OCI-LY7 (cell line): ENCODE results near the gene BCL11A. TPM values are rescaled to one million over a fixed set of nuclear protein-coding genes. Genes with fewer than 3 reads are reported as not detected.

Experiments
- BruUV-seq: library from RNA; stranded (reverse); fragments of 400-500 nt; replicated peaks from 2 replicates; lab custom pipeline; 2021; lab: Mats Ljungman, UMichigan
- CTCF ChIA-PET: fragments of 300-600 bp; sonication (Branson Sonifier 250); formaldehyde crosslinking; loops from one replicate; lab custom pipeline; 2022; ENCODE audit warnings: antibody characterized with exemption; ENCODE audit not compliant: unreplicated experiment; lab: Charles Lee
- POLR2A ChIA-PET: fragments of 300-600 bp; sonication (Branson Sonifier 250); formaldehyde crosslinking; loops from one replicate; lab custom pipeline; 2022; ENCODE audit warnings: antibody characterized with exemption; lab: Charles Lee
- DNase-seq: peaks from one replicate; pipeline ENCODE4 v3.0.0-alpha.2; 2015; ENCODE audit warnings: low spot score
- H2AFZ ChIP-seq: fragments of 200-600 bp; sonication (generic), shearing (Covaris generic); 2 replicates; pipeline ENCODE4 v1.6.1; 2014; ENCODE audit warnings: mild to moderate bottlenecking, antibody characterized with exemption, low read length, moderate library complexity
- H3K27ac ChIP-seq: fragments of 200-600 bp; sonication (generic); 2 replicates; pipeline ENCODE4 v1.5.1; 2014; ENCODE audit warnings: mixed run types, low read depth, mild to moderate bottlenecking, moderate library complexity, low read length, inconsistent platforms; ENCODE audit not compliant: poor library complexity, severe bottlenecking
- H3K36me3 ChIP-seq: fragments of 200-600 bp; sonication (generic); 2 replicates; pipeline ENCODE4 v1.6.1; 2014; ENCODE audit warnings: mild to moderate bottlenecking, antibody characterized with exemption, low read length, moderate library complexity, mixed read lengths; ENCODE audit not compliant: insufficient read depth
- H3K4me1 ChIP-seq: fragments of 200-600 bp; sonication (generic); 2 replicates; pipeline ENCODE4 v1.5.1; 2014; ENCODE audit warnings: mild to moderate bottlenecking, low read length; ENCODE audit not compliant: insufficient read depth, poor library complexity, severe bottlenecking
- H3K4me2 ChIP-seq: fragments of 200-600 bp; sonication (generic); 2 replicates; pipeline ENCODE4 v1.6.1; 2014; ENCODE audit warnings: mild to moderate bottlenecking, low read length
- H3K4me3 ChIP-seq: fragments of 200-600 bp; sonication (generic); 2 replicates; pipeline ENCODE4 v1.5.1; 2014; ENCODE audit warnings: mild to moderate bottlenecking, low read depth, low read length; ENCODE audit not compliant: poor library complexity, severe bottlenecking
- H3K79me2 ChIP-seq: fragments of 200-600 bp; sonication (generic); 2 replicates; pipeline ENCODE4 v1.6.1; 2016; ENCODE audit warnings: low read depth, mild to moderate bottlenecking, low read length, moderate library complexity, mixed read lengths; ENCODE audit not compliant: insufficient read depth
- H3K9me2 ChIP-seq: fragments of 200-600 bp; sonication (generic); 2 replicates; pipeline ENCODE4 v1.6.1; 2016; ENCODE audit warnings: mild to moderate bottlenecking, low read length, mixed read lengths; ENCODE audit not compliant: insufficient read depth
- H3K9me3 ChIP-seq: fragments of 200-600 bp; sonication (generic); 2 replicates; pipeline ENCODE4 v1.6.1; 2014; ENCODE audit warnings: mild to moderate bottlenecking, mixed run types, low read length, mixed read lengths
- H4K20me1 ChIP-seq: fragments of 200-600 bp; sonication (generic); 2 replicates; pipeline ENCODE4 v1.6.1; 2014; ENCODE audit warnings: mild to moderate bottlenecking, antibody characterized with exemption, low read length, moderate library complexity, mixed read lengths; ENCODE audit not compliant: insufficient read depth
- CTCF ChIP-seq: fragments of 200-600 bp; sonication (generic); conservative IDR thresholded peaks from 2 replicates; pipeline ENCODE4 v1.5.1; 2014; ENCODE audit warnings: mild to moderate bottlenecking, antibody characterized with exemption, low read length, moderate library complexity, mixed read lengths
- EZH2phosphoT487 ChIP-seq: fragments of 200-600 bp; sonication (generic); IDR thresholded peaks from 2 replicates; pipeline ENCODE4 v1.6.1; 2018; ENCODE audit warnings: low read depth, borderline replicate concordance, mild to moderate bottlenecking, mixed run types, antibody characterized with exemption, low read length, moderate library complexity, mixed read lengths
- intact Hi-C: fragments of 100-400 bp; cut with micrococcal nuclease; formaldehyde crosslinking; loops from one replicate; pipeline ENCODE4 v1.10.0; 2022; ENCODE audit not compliant: unreplicated experiment
- total RNA-seq, 2 experiments: library from RNA; depleted of rRNA in 1 of 2; stranded (reverse); fragments of >200 nt in 1 of 2; shearing (Covaris generic) in 1 of 2; gene quantifications; 2 replicates each; pipeline ENCODE4 v1.2.3, GENCODE V29; 2014 to 2022

Gene BCL11A
- total RNA-seq, 2 experiments from 2014 or later = 64.3 to 167 TPM

GRCh38 chr2:60485055-60485454 lies 68.4 kb downstream of the BCL11A start:
- Histone ChIP-seq H3K4me1 (peaks cover 45% of the 10 kb centered on the region), H3K9me2 (no peaks in the 10 kb centered on the region), H4K20me1 (peaks cover 23% of the 10 kb centered on the region), H3K36me3 (peaks cover 82% of the 10 kb centered on the region), H2AFZ (no peak overlapping the region), H3K4me2 (peak overlapping the region; percentile 84), H3K9me3 (no peaks in the 10 kb centered on the region), H3K79me2 (peaks cover 80% of the 10 kb centered on the region), H3K27ac (peak overlapping the region; percentile 82), H3K4me3 (peak overlapping the region; percentile 51)
- POLR2A ChIA-PET = interaction anchor here (0.7 to 0.8 kb wide), 2 partner anchors 21 to 35 kb away, joined by 3 to 4 read pairs; no protein-coding TSS in a partner anchor
- intact Hi-C loops = loop anchor here (2.0 kb wide), 1 partner anchor 38 kb away; no protein-coding TSS in a partner anchor
- no TSS peak for BruUV-seq
- DNase-seq = no peak
- TF ChIP-seq EZH2phosphoT487 (no peak), CTCF (no peak)
- CTCF ChIA-PET = no interaction called here

- Histone ChIP-seq H3K36me3 (peaks cover 77% of the 10 kb centered on the region), H4K20me1 (peaks cover 18% of the 10 kb centered on the region), H3K4me1 (peaks cover 45% of the 10 kb centered on the region), H3K79me2 (peaks cover 80% of the 10 kb centered on the region), H3K9me2 (no peaks in the 10 kb centered on the region), H3K27ac (peak overlapping the region; percentile 82), H3K4me3 (peak overlapping the region; percentile 51), H3K4me2 (peak overlapping the region; percentile 84), H2AFZ (no peak overlapping the region), H3K9me3 (no peaks in the 10 kb centered on the region)
- BruUV-seq = no TSS peak
- peak; percentile 80 for DNase-seq
- TF ChIP-seq CTCF (peak; percentile 26; the same call in 1 of the 2 replicates), EZH2phosphoT487 (no peak)
- intact Hi-C loops = loop anchor here (1.0 to 5.0 kb wide), 4 partner anchors 37 to 130 kb away; no protein-coding TSS in a partner anchor
- POLR2A ChIA-PET = interaction anchor here (0.6 to 2.4 kb wide), 15 partner anchors 9 to 110 kb away, joined by 3 to 13 read pairs (median 3); no protein-coding TSS in a partner anchor
- CTCF ChIA-PET = interaction anchor here (0.6 to 1.1 kb wide), 3 partner anchors 23 to 47 kb away, joined by 3 to 4 read pairs (median 3); no protein-coding TSS in a partner anchor
Observed at GRCh38 chr2:60484133-60484645, 69.3 kb downstream of the BCL11A start.

GRCh38 chr2:60483401-60483800 lies 70.1 kb downstream of the BCL11A start:
- Histone ChIP-seq H2AFZ (no peak overlapping the region), H3K4me1 (peaks cover 45% of the 10 kb centered on the region), H4K20me1 (peaks cover 19% of the 10 kb centered on the region), H3K4me3 (no peak overlapping the region), H3K36me3 (peaks cover 84% of the 10 kb centered on the region), H3K9me2 (no peaks in the 10 kb centered on the region), H3K4me2 (peak overlapping the region; percentile 84), H3K27ac (peak overlapping the region; percentile 82), H3K79me2 (peaks cover 88% of the 10 kb centered on the region), H3K9me3 (no peaks in the 10 kb centered on the region)
- BruUV-seq = no TSS peak
- POLR2A ChIA-PET = interaction anchor here (0.5 to 2.4 kb wide), 17 partner anchors 9 to 174 kb away, joined by 3 to 13 read pairs (median 3); no protein-coding TSS in a partner anchor
- intact Hi-C loops = loop anchor here (5.0 kb wide), 1 partner anchor 116 kb away; no protein-coding TSS in a partner anchor
- CTCF ChIA-PET = interaction anchor here (0.6 to 1.1 kb wide), 3 partner anchors 24 to 46 kb away, joined by 3 to 4 read pairs (median 3); no protein-coding TSS in a partner anchor
- TF ChIP-seq CTCF (no peak), EZH2phosphoT487 (no peak)
- DNase-seq = no peak
